AML-193 (cell line): ENCODE results near the gene THAP3.

Experiments
- DNase-seq, 2 experiments: peaks; one replicate each; lab custom pipeline; 2025; lab: John Stamatoyannopoulos, UW

The THAP3 gene

DNA sequence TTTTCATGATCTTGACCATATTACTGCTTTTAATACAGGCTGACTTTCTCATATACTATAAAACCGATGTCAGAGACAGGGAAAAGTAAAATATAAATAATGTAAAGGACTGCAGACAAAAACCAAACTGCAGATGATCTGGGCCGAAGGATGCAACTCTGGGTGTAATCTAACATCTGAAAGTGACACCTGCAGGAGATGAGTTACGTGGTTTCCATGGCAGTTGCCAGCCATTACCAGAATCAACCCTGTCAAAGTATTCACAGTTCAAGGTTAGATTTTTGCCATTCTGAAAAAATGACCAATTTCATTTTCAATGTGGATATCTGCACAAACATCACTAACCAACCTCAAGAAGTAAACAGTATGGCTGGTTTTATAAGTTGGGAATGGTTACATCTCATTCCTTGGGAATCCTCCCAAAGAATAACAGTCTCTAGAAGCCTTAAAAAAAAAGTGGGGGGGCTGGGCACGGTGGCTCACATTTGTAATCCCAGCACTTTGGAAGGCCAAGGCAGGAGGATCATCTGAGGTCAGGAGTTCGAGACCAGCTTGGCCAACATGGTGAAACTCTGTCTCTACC is 49.2 kb downstream of the THAP3 start:
- DNase-seq = no peak

DNA sequence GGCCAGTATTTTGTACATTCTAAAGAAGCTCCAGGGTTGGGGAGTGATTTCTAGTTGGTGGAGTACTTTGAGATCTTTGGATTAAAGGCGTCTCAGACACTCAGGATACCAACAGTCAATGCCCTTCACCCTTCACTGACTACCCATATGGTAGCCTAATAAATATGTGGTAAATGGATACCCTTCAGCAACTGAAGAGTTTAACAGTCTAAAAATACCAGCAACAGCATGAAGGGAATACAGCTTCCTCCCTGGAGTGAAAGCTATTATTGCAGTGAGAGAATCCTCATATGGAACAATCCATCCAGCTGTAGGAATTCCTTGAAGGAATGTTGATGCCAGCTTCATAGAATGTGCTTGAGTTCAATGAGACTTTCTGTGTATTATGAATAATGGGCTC is 50.1 kb downstream of the THAP3 start:
- DNase-seq = no peak

DNA sequence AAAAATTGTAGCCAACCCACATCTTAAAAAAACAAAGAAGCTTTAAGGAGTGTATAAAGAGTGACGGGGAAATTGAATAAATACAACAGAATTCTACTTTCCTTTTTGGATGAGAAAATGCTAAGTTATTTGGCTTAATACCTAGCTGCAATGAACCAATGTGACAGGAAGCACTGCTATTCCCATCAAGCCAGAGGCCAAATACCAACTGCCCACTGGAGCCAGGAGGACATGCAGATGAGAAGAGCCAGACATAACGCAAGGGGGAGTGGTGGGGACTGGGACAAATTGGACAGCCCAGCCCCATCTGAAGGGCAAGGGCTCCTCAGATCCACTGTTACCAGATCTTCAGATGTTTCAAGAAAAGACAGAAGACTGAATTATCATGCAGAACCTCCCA is 51.3 kb downstream of the THAP3 start:
- no peak for DNase-seq
